HG03097 (cell line): Measurements from ENCODE around the gene CCDC152.
"Not testable (repeated sequence)": the region's sequence is repeated elsewhere in the genome, so short reads cannot be mapped to it uniquely, and the experiment has no call there.

Experiments used
- ATAC-seq: cut with Tn5 transposase; IDR thresholded peaks from one replicate; pipeline ENCODE4 v1.9.1; 2021; ENCODE audit not compliant: unreplicated experiment, low FRiP score

The CCDC152 gene

GRCh38 chr5:42811591-42812446 is 55.2 kb downstream of the CCDC152 start, which contains the start of gene SELENOP:
SELENOP (minus strand) TSS chr5:42811892; CDS start chr5:42808353, 3,539 bp downstream.
- no peak for ATAC-seq

- no peak for ATAC-seq
Measured at GRCh38 chr5:42812620-42813019, 56.0 kb downstream of the CCDC152 start.

- no peak for ATAC-seq
Measured at GRCh38 chr5:42813533-42813932, 56.9 kb downstream of the CCDC152 start.

- not testable (repeated sequence) for ATAC-seq
Measured at GRCh38 chr5:42816546-42816945, 59.9 kb downstream of the CCDC152 start.

- no peak for ATAC-seq
Measured at GRCh38 chr5:42819745-42820144, 63.1 kb downstream of the CCDC152 start.

GRCh38 chr5:42822548-42822947 is 65.9 kb downstream of the CCDC152 start:
- ATAC-seq, result no peak

- ATAC-seq, result no peak
Measured at GRCh38 chr5:42824347-42824976, 67.8 kb downstream of the CCDC152 start.

GRCh38 chr5:42825422-42826148 is 69.0 kb downstream of the CCDC152 start:
- ATAC-seq, result no peak

GRCh38 chr5:42826757-42827515 is 70.3 kb downstream of the CCDC152 start:
- no peak for ATAC-seq

GRCh38 chr5:42828671-42829070 is 72.1 kb downstream of the CCDC152 start:
- ATAC-seq, result no peak

GRCh38 chr5:42830924-42831323 is 74.3 kb downstream of the CCDC152 start:
- ATAC-seq, result no peak

- no peak for ATAC-seq
Measured at GRCh38 chr5:42832060-42832459, 75.4 kb downstream of the CCDC152 start.

- no peak for ATAC-seq
Measured at GRCh38 chr5:42836070-42836769, 79.6 kb downstream of the CCDC152 start.

GRCh38 chr5:42837601-42838000 is 81.0 kb downstream of the CCDC152 start:
- no peak for ATAC-seq

GRCh38 chr5:42839196-42839595 is 82.6 kb downstream of the CCDC152 start:
- no peak for ATAC-seq

GRCh38 chr5:42840269-42840668 is 83.7 kb downstream of the CCDC152 start:
- no peak for ATAC-seq

GRCh38 chr5:42840842-42841567 is 84.4 kb downstream of the CCDC152 start:
- ATAC-seq, result no peak

GRCh38 chr5:42842921-42843641 is 86.5 kb downstream of the CCDC152 start:
- ATAC-seq, result no peak
